Posterior vena cava (tissue), 2 donors: ENCODE results near the gene ETFBKMT. TPM values are rescaled to one million over a fixed set of nuclear protein-coding genes. Genes with fewer than 3 reads are reported as not detected.
"Not testable (repeated sequence)": the region's sequence is repeated elsewhere in the genome, so short reads cannot be mapped to it uniquely, and the experiment has no call there.

Experiments
- DNase-seq: peaks from one replicate; pipeline ENCODE4 v3.0.0-alpha.2; 2020; ENCODE audit warnings: low spot score
- intact Hi-C, 2 donors: fragments of 100-400 bp; cut with DNase I; formaldehyde crosslinking; loops; one replicate each; pipeline versions ENCODE4 v1.14.1 to v1.14.2; 2022 to 2023
- total RNA-seq, 2 donors: library from RNA; stranded (reverse); fragmentation: NEBNext Ultra II Directional; extraction: Animal tissue kit (Norgen Biotek cat#: 25700); gene quantifications; one replicate each; pipeline ENCODE4 v1.2.1, GENCODE V29; 2021
- donor health status: DM: yes; HTN: yes; CAD: no.
- donor health status: DM: yes; HTN: yes; CAD: no.

The ETFBKMT gene
- total RNA-seq, 2 donors from 2014 or later: 2.9 to 3.2 TPM

- no peak for DNase-seq
- intact Hi-C loops: loop anchor here in 1 of 2 donors (10.0 kb wide), 1 partner anchor 654 kb away; no protein-coding TSS in a partner anchor
Measured at GRCh38 chr12:31650918-31651317, 8.6 kb upstream of the ETFBKMT start.

GRCh38 chr12:31651893-31652521 lies 7.5 kb upstream of the ETFBKMT start:
- DNase-seq: no peak
- intact Hi-C loops: loop anchor here in 1 of 2 donors (10.0 kb wide), 1 partner anchor 653 kb away; no protein-coding TSS in a partner anchor

- intact Hi-C loops: loop anchor here in 1 of 2 donors (10.0 kb wide), 1 partner anchor 650 kb away; no protein-coding TSS in a partner anchor
- DNase-seq: no peak
Measured at GRCh38 chr12:31655208-31655607, 4.3 kb upstream of the ETFBKMT start.

- intact Hi-C loops: loop anchor here in 1 of 2 donors (10.0 kb wide), 1 partner anchor 649 kb away; no protein-coding TSS in a partner anchor
- no peak for DNase-seq
Measured at GRCh38 chr12:31655792-31656191, 3.7 kb upstream of the ETFBKMT start.

GRCh38 chr12:31658471-31659086 lies 909 bp upstream of the ETFBKMT start:
- DNase-seq: no peak
- intact Hi-C loops: loop anchor here in 1 of 2 donors (10.0 kb wide), 1 partner anchor 646 kb away; no protein-coding TSS in a partner anchor

- DNase-seq: no peak
- intact Hi-C loops: loop anchor here in 1 of 2 donors (10.0 kb wide), 1 partner anchor 62 kb away; the partner anchor contains the start of gene AMN1
Measured at GRCh38 chr12:31662176-31662849, 2.8 kb downstream of the ETFBKMT start.

- DNase-seq: no peak
- intact Hi-C loops: loop anchor here in 1 of 2 donors (10.0 kb wide), 1 partner anchor 61 kb away; the partner anchor contains the start of gene AMN1
Measured at GRCh38 chr12:31663576-31663975, 4.1 kb downstream of the ETFBKMT start.

GRCh38 chr12:31664038-31664437 lies 4.5 kb downstream of the ETFBKMT start:
- intact Hi-C loops: loop anchor here in 1 of 2 donors (10.0 kb wide), 1 partner anchor 61 kb away; the partner anchor contains the start of gene AMN1
- no peak for DNase-seq

- no peak for DNase-seq
- intact Hi-C loops: loop anchor here in 1 of 2 donors (10.0 kb wide), 1 partner anchor 56 kb away; the partner anchor contains the start of gene AMN1
Measured at GRCh38 chr12:31669020-31669419, 9.5 kb downstream of the ETFBKMT start.

- intact Hi-C loops: loop anchor here in 1 of 2 donors (10.0 kb wide), 1 partner anchor 55 kb away; the partner anchor contains the start of gene AMN1
Measured at GRCh38 chr12:31669582-31669981, 10.1 kb downstream of the ETFBKMT start.

GRCh38 chr12:31672521-31672920 lies 13.0 kb downstream of the ETFBKMT start:
- intact Hi-C loops: no loop called here
- DNase-seq: no peak

More at GRCh38 chr12:31669582-31669981, 10.1 kb downstream of the ETFBKMT start:
- DNase-seq: not testable (repeated sequence)

- intact Hi-C loops: no loop called here
- DNase-seq: peak; percentile 81
Measured at GRCh38 chr12:31682136-31682962, 22.9 kb downstream of the ETFBKMT start.

GRCh38 chr12:31685801-31686200 lies 26.3 kb downstream of the ETFBKMT start:
- DNase-seq: no peak
- intact Hi-C loops: no loop called here

- intact Hi-C loops: no loop called here
- DNase-seq: no peak
Measured at GRCh38 chr12:31687101-31687527, 27.6 kb downstream of the ETFBKMT start.

GRCh38 chr12:31689921-31690320 lies 30.4 kb downstream of the ETFBKMT start:
- DNase-seq, intact Hi-C loops: not testable (repeated sequence)

GRCh38 chr12:31702047-31702446 lies 42.6 kb downstream of the ETFBKMT start:
- intact Hi-C loops: no loop called here
- no peak for DNase-seq

GRCh38 chr12:31705621-31706020 lies 46.1 kb downstream of the ETFBKMT start:
- DNase-seq: no peak
- intact Hi-C loops: no loop called here

- intact Hi-C loops, DNase-seq: not testable (repeated sequence)
Measured at GRCh38 chr12:31708118-31708517, 48.6 kb downstream of the ETFBKMT start.
